ENCODE measurements around the gene SREBF2. TPM values are rescaled to one million over a fixed set of nuclear protein-coding genes. Genes with fewer than 3 reads are reported as not detected.
"Not testable (repeated sequence)": the region's sequence is repeated elsewhere in the genome, so short reads cannot be mapped to it uniquely, and the experiment has no call there.

Gene SREBF2
- total and polyA plus RNA-seq, 2 donors (not counting 3 experiments of a cell fraction or from before 2014, with no cell fraction given): 101 to 136 TPM

DNA sequence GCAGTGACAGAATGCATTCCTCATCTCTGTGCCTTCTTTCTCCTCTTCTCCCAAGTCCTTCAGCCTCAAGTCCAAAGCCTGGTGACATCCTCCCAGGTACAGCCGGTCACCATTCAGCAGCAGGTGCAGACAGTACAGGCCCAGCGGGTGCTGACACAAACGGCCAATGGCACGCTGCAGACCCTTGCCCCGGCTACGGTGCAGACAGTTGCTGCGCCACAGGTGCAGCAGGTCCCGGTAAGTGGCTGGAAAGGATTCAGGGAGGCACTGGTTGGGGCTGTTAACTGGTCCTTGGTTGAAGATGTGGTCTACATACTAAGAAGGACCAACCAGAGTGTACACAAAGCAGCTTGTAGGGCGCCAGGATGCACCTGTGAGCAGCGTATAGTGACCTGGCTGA, 35.7 kb downstream of the SREBF2 start:
- Histone ChIP-seq H3K9me1 (replicated peaks; ENCODE audit: control insufficient read depth, extremely low read depth, insufficient read depth, low read length) (no peaks in the 10 kb centered on the region), H3K27me3 (ENCODE audit: control insufficient read depth in 2 of 2, insufficient read depth in 2 of 2, low read length in 2 of 2) (no peaks in the 10 kb centered on the region), H3K36me3 (ENCODE audit: control insufficient read depth in 2 of 2, extremely low read depth in 1 of 2, insufficient read depth in 2 of 2, low read length in 2 of 2) (peaks cover 22 to 24% of the 10 kb centered on the region in 2 experiments), H4K20me1 (replicated peaks; ENCODE audit: control insufficient read depth, extremely low read depth, insufficient read depth, low read length) (peaks cover 2% of the 10 kb centered on the region), H3K4me2 (ENCODE audit: insufficient read depth, low read length) (no peak overlapping the region), H2AFZ (ENCODE audit: low read depth, low read length) (no peak overlapping the region), H3K9ac (replicated peaks; ENCODE audit: extremely low read depth, insufficient read depth, low read length) (no peak overlapping the region), H3K4me3 (replicated peaks in 1 of 3; ENCODE audit: insufficient read depth in 1 of 3, low read depth in 1 of 3, low read length in 3 of 3) (no peak overlapping the region), H3K4me1 (ENCODE audit: control insufficient read depth, extremely low read depth, insufficient read depth, low read length) (no peaks in the 10 kb centered on the region), H3K27ac (ENCODE audit: insufficient read depth, low read depth, low read length) (no peak overlapping the region), H3K9me3 (replicated peaks; ENCODE audit: control insufficient read depth, insufficient read depth, low read length) (no peaks in the 10 kb centered on the region), H3K79me2 (ENCODE audit: control insufficient read depth, insufficient read depth, low read length) (peaks cover 27% of the 10 kb centered on the region)
- TF ChIP-seq JUN (IDR thresholded peaks at IDR 0.05; ENCODE audit: borderline replicate concordance, insufficient read depth, insufficient read length, low read depth): no peak
- BruUV-seq (replicated peaks): no TSS peak
- CTCF ChIA-PET: no interaction called here
- DNase-seq (ENCODE audit: low read depth, low spot score) (no peak), FAIRE-seq (no peak)
- intact Hi-C loops (cut with micrococcal nuclease): no loop called here
- dilution Hi-C loops (cut with MboI; ENCODE audit: extremely low pct_ligation_motif_present, low sequenced_read_pairs): no loop called here
- POLR2A ChIA-PET: no interaction called here

- CTCF ChIA-PET; H3K9me1 ChIP-seq (replicated peaks; ENCODE audit: control insufficient read depth, extremely low read depth, insufficient read depth, low read length); FAIRE-seq; H3K9me3 ChIP-seq (replicated peaks; ENCODE audit: control insufficient read depth, insufficient read depth, low read length); dilution Hi-C loops (cut with MboI; ENCODE audit: extremely low pct_ligation_motif_present, low sequenced_read_pairs); H3K27ac ChIP-seq (ENCODE audit: insufficient read depth, low read depth, low read length); DNase-seq (ENCODE audit: low read depth, low spot score); H2AFZ ChIP-seq (ENCODE audit: low read depth, low read length); H3K27me3 ChIP-seq (ENCODE audit: control insufficient read depth in 2 of 2, insufficient read depth in 2 of 2, low read length in 2 of 2); BruUV-seq (replicated peaks); H4K20me1 ChIP-seq (replicated peaks; ENCODE audit: control insufficient read depth, extremely low read depth, insufficient read depth, low read length); H3K4me1 ChIP-seq (ENCODE audit: control insufficient read depth, extremely low read depth, insufficient read depth, low read length); intact Hi-C loops (cut with micrococcal nuclease); H3K4me2 ChIP-seq (ENCODE audit: insufficient read depth, low read length); H3K9ac ChIP-seq (replicated peaks; ENCODE audit: extremely low read depth, insufficient read depth, low read length); H3K4me3 ChIP-seq (replicated peaks in 1 of 3; ENCODE audit: insufficient read depth in 1 of 3, low read depth in 1 of 3, low read length in 3 of 3): not testable (repeated sequence)
- POLR2A ChIA-PET: interaction anchor here (0.6 kb wide), 1 partner anchor 206 kb away, joined by 10 read pairs; no protein-coding TSS in a partner anchor
- Histone ChIP-seq H3K36me3 (ENCODE audit: control insufficient read depth in 2 of 2, extremely low read depth in 1 of 2, insufficient read depth in 2 of 2, low read length in 2 of 2) (peaks cover 23 to 32% of the 10 kb centered on the region in 2 experiments), H3K79me2 (ENCODE audit: control insufficient read depth, insufficient read depth, low read length) (peaks cover 14% of the 10 kb centered on the region)
These were observed 37.2 kb downstream of the SREBF2 start for GRCh38 chr22:41870081-41870480.

Data from endothelial cell of umbilical vein (primary cell).